ENCODE measurements around the gene ZNF281.

The ZNF281 gene

GRCh38 chr1:200391747-200392146 lies 18.1 kb downstream of the ZNF281 start:
- no peak for DNase-seq (ENCODE audit: low read depth)

DNA sequence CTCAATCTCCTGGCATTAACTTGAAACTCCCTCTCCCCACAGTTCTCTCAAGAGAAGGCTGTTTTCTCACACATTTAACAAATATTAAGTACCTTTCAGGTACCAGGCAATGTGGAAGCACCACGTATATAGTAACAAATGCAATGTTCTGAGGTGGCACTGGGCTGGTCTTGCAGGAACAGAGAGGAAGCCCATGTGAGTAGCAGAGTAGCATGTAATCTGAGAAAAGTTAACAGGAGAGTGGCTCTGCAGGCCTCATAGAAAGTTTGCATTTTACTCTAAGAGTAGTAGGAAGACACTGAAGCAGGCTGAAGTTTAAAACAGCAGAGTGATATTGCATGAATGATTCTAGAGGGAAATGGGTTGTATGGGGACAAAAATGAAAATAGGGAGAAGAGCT lies 21.0 kb downstream of the ZNF281 start:
- no peak for DNase-seq (ENCODE audit: low read depth)

DNA sequence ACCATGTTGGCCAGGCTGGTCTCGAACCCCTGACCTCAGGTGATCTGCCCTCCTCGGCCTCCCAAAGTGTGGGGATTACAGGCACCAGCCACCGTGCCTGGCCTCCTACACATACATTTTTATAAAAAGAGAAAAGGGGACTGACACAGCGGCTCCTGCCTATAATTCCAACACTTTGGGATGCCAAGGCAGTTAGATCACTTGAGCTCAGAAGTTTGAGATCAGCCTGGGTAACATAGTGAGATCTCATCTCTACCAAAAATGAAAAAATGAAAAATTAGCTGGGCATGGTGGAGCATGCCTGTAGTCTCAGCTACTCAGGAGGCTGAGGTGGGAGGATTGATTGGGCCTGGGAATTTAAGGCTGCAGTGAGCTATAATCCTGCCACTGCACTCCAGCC lies 23.4 kb downstream of the ZNF281 start:
- DNase-seq (ENCODE audit: low read depth), result no peak

DNA sequence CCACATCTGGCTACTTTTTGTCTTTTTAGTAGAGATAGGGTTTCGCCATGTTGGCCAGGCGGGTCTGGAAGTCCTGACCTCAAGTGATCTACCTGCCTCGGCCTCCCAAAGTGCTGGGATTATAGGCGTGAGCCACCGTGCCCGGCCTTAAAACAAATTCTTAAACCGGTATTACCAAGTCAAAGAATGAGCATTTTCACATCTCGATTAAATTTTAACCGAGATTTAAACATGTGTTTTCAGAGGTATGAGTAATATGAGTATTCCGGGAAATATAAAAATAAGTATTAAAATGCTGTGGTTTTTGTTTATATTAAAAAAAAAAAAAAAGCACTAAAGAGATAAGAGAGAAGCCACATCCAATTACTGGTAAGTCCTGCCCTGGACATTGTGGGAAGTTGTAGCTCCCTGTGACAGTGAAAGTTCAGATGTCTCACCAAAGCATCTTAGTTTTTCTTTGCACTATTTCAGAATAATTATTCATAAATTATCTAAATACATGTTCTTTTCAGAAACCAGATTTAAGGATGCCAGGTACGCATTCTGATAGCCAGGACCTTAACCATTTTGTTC lies 24.9 kb downstream of the ZNF281 start:
- no peak for DNase-seq (ENCODE audit: low read depth)

GRCh38 chr1:200381256-200381984 lies 28.4 kb downstream of the ZNF281 start:
- no peak for DNase-seq (ENCODE audit: low read depth)

GRCh38 chr1:200380589-200381021 lies 29.2 kb downstream of the ZNF281 start:
- DNase-seq (ENCODE audit: low read depth), result no peak

DNA sequence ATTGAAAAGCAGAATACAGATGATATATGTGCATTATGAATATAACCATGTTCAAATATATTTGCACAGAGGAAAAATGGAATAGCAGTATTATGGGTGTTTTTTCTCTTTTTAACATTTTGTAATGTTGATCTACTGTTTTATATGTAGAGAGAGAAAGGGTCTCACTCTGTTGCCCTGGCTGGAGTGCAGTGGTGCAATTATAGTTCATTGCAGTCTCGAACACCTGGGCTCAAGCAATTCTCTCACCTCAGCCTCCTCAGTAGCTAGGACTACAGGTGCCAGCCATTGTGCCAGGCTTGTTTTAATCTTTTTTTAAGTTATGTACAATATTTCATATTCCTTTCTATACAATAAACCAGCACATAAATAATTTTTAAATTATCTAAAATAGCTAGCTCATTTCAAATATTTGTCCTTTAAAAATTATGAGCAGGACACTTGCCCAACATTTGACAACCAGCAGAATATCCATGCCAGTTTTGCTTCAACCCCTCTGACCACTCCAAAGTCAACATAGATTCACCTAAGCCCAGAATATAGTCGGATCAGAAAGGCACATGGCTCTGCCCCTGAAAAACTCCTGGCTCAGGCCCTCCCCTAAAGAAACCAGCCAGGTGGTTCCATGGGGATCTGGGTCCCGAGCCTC lies 29.8 kb downstream of the ZNF281 start:
- DNase-seq (ENCODE audit: low read depth), result no peak

DNA sequence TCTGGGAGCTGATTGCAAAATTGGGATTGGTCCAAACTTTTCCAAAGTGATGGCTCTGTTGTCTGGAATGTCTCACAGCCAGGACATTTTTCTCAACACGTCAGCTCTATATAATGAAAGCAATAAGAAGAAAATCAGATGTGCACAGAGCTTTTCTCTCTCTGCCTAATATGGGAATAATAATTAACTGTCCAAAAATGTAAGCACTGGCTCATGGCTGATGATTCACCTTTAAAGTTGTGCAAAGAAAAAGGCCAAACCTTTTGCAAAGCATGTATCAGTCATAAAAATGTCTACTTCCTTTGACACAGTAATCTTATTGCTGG lies 30.4 kb downstream of the ZNF281 start:
- DNase-seq (ENCODE audit: low read depth), result no peak

GRCh38 chr1:200378096-200378495 lies 31.7 kb downstream of the ZNF281 start:
- no peak for DNase-seq (ENCODE audit: low read depth)

DNA sequence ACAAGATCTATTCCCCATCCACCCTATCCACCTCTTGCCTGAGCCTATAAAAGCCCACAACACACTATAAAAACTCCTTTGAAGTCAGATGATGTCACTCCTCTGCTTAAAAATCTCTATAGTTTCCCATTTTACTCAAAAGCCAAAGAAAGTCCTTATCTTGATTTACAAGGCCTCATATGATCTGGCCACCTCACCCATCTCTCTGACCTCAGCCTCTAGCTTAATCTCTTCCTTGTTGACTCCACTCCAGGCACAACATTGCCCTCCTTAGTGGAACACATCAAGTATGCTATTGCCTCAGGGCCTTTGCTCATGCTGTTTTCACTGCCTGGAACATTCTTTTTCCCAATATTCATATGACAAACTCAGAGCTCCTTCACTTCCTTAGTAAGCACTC lies 33.3 kb downstream of the ZNF281 start:
- DNase-seq (ENCODE audit: low read depth), result no peak

- DNase-seq (ENCODE audit: low read depth), result no peak
These were observed 35.1 kb downstream of the ZNF281 start for GRCh38 chr1:200374569-200375295.

GRCh38 chr1:200373811-200374231 lies 36.0 kb downstream of the ZNF281 start:
- DNase-seq (ENCODE audit: low read depth), result no peak

GRCh38 chr1:200372885-200373181 lies 37.0 kb downstream of the ZNF281 start:
- no peak for DNase-seq (ENCODE audit: low read depth)

DNA sequence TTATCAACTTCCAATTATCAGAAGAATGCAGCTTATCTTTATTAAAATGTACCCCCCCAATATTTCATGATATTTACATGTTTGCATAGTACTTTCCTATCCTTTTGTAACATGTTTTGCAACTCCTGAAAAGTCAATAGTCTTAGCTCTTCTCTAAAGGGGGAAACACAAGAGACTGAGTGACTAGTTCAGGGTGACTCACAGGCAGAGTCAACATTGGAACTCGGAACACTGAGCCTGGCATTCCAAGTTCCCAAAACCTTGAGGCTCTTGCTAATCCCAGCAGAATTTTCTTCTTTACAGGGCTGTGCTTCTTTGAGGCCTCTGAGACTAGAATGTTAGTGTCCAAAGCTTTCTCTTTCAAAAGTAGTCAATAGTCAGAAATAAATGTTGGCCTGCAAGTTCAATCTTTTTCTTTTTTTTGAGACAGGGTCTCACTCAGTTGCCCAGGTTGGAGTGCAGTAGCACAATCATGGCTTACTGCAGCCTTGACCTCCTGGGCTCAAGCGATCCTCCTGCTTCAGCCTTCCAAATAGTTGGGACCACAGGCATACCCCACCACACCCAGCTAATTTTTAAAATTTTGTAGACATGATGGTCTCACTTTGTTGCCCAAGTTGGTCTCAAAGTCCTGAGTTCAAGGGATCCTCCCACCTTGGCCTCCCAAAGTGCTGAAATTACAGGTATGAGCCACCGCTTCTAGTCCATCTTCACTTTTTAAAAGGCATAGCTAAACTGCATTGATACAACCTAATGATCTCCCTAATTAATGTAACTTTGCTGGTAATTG lies 37.5 kb downstream of the ZNF281 start:
- no peak for DNase-seq (ENCODE audit: low read depth)

DNA sequence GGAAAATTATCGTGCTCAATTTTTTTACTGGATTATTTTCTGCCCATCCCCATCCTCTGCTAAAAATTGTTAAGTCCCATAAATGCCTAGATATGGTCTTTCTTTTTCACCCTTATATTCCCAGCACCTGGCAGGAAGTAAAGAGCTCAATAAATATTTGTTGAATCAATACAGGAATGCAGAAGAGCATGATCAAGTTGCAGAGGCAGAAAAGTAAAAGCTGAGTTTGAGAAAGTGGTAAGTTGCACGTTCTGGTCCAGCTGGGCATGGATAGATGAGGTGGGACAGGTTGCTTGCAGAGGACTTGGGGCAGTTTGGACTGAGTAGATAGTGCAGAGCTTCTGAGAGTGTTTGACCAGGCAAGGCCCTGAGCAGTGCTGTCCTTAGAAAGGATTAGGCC lies 40.1 kb downstream of the ZNF281 start:
- DNase-seq (ENCODE audit: low read depth), result no peak

DNA sequence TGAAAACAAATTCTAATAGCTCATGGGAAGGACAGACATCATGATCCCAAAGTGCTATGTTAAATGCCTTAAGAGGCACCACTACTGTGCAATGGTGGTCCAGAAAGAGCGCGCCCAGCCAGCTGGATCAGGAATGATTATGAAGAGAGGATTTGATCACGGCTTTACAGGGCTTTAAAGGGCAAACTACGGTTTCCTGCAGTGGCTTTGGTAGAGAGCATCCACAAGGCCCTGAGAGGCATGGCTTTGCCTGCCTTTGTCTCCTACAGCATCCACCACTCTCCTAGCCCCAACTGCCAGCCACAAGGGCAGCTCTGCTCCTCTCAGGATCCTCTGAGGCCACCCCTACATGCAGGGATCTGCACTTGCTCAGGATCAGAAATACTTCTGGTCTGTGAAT lies 40.7 kb downstream of the ZNF281 start:
- no peak for DNase-seq (ENCODE audit: low read depth)

- DNase-seq (ENCODE audit: low read depth), result no peak
These were observed 41.3 kb downstream of the ZNF281 start for GRCh38 chr1:200368556-200368955.

GRCh38 chr1:200367841-200368534 lies 41.8 kb downstream of the ZNF281 start:
- DNase-seq (ENCODE audit: low read depth), result no peak

DNA sequence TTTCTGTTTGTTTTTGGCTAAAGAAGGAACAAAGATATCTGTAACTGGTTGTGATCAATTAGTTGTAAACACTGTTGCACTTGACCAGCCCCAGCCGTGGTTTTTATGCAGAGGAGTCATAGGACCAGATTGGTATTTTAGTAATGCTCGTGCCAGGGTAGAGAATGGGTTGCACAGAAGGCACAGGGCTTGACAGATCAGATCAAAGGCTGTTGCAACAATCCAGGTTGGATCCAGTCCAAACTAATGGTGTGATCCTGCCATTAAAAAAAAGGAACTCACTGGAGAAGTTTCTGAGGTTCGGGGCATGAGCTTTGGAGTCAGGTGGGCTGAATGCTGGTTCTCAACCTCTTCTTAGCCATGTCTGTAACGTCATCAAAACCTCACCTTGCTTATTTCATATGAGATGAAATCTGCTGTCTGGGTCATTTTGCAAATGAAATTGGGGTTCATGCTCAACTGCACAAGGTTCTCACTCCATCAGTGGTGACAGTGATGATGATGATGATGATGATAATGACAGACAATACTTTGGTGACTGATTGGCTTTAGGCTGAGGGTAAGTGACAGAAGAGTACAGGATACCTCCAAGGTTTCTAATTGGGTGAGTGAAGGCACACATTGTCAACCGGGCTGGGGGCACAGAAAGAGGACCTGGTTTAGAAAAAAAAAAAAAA lies 43.1 kb downstream of the ZNF281 start:
- DNase-seq (ENCODE audit: low read depth), result no peak

DNA sequence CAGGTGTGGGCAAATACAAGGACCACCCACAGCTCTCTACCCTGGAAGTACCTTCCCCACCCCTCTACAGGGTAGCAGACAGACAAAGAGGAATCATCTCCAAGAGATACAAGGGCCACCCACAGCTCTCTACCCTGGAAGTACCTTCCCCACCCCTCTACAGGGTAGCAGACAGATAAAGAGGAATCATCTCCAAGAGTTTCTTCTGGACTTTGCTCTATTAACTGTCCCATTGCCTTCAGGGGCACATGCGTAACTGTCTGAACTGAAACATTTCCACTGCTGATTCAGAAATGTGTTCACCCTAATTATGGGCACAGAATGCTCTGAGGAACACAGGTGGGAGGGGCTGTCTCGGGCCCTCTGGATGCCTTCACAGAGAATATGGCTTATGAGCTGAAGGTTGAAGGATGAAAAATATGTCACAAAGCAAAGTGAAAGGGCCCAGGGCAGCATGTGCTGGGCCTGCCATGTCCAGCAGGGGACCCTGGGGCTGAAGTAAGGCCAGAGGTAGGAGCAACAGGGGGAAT lies 43.9 kb downstream of the ZNF281 start:
- no peak for DNase-seq (ENCODE audit: low read depth)

DNA sequence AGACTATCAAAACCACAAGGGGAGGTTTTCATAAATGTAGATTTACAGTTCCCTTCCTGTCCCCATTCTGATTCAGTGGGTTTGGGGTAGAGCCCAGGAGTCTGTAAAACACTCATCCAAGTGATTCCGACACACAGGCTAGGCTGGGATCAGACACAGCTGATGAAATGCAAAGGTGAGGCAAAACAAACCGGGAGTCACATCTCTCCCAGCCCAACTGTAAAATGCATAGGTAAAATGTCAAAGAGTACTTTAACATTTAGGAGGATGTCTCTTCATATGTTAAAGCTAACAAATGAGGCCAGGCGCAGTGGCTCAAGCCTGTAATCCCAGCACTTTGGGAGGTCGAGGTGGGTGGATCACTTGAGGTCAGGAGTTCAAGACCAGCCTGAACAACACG lies 45.0 kb downstream of the ZNF281 start:
- no peak for DNase-seq (ENCODE audit: low read depth)
